K562 (cell line): ENCODE measurements around the gene DTNBP1. TPM values are rescaled to one million over a fixed set of nuclear protein-coding genes. Genes with fewer than 3 reads are reported as not detected.

ENCODE experiments used
- FOXK1 ChIP-seq: sonication (generic); formaldehyde crosslinking; IDR thresholded peaks from 2 replicates; pipeline ENCODE4 v1.8.0; 2022; ENCODE audit warnings: missing genetic modification reagents, mild to moderate bottlenecking, borderline replicate concordance
- TAF15 ChIP-seq: fragments of 200-400 bp; formaldehyde crosslinking; IDR thresholded peaks from 2 replicates; pipeline ENCODE4 v1.6.1; 2017; ENCODE audit warnings: mild to moderate bottlenecking, low read depth, low read length, moderate library complexity
- TAF7 ChIP-seq: fragments of 450-650 bp; IDR thresholded peaks from 2 replicates; pipeline ENCODE4 v1.6.1; 2016; ENCODE audit warnings: missing genetic modification characterization, missing compliant biosample characterization
- ZNF655 ChIP-seq: fragments of 250-450 bp; sonication (Bioruptor Pico); IDR thresholded peaks from 2 replicates; pipeline ENCODE4 v1.5.0; 2021
- polyA plus RNA-seq, 8 experiments: library from polyadenylated mRNA; depleted of rRNA in 4 of 8; stranded (reverse) in 5 of 8; unstranded in 3 of 8; fragments of >200 nt; fragmentation: Nextera tagmentation in 2 of 8; fragmentation: Illumina TruSeq in 1 of 8; extraction: Ambion mirVana in 2 of 8; extraction: Trizol in 1 of 8; gene quantifications; 2 replicates each; pipeline versions ENCODE4 v1.2.1 to v1.2.3, GENCODE V29; 2011 to 2014; ENCODE audit warnings: inconsistent platforms in 1 of 8, missing spikeins in 1 of 8
- total RNA-seq, 7 experiments: library from RNA; depleted of rRNA in 6 of 7; stranded (reverse); fragments of >200 nt in 6 of 7; fragmentation: Illumina TruSeq in 2 of 7; extraction: Trizol in 2 of 7; gene quantifications; 2 replicates each; pipeline versions ENCODE4 v1.2.1 to v1.2.3, GENCODE V29; 2011 to 2021; ENCODE audit warnings: low replicate concordance in 1 of 7
- TF ChIP-seq, protein P1 (sequence below): fragments of 450-650 bp; IDR thresholded peaks from 2 replicates; pipeline ENCODE4 v1.6.1; 2016; ENCODE audit warnings: low read depth
- TF ChIP-seq, protein P2 (sequence below), 3 experiments: fragments of 200-800 bp in 1 of 3; fragments of 250-450 bp in 1 of 3; fragments of 450-650 bp in 1 of 3; sonication (Bioruptor Pico) in 1 of 3; sonication (Bioruptor generic) in 1 of 3; formaldehyde crosslinking in 1 of 3; IDR thresholded peaks; 2 replicates each; pipeline versions ENCODE4 v1.6.1 to v1.8.0; 2016 to 2022; ENCODE audit warnings: mild to moderate bottlenecking in 2 of 3, missing genetic modification characterization in 2 of 3, missing compliant biosample characterization in 1 of 3, moderate library complexity in 1 of 3

The DTNBP1 gene
- total and polyA plus RNA-seq, 9 of the 15 experiments (the other 6 are each of a cell fraction or from before 2014, with no cell fraction given): 16.7 to 54.5 (median 21.4) TPM

DNA sequence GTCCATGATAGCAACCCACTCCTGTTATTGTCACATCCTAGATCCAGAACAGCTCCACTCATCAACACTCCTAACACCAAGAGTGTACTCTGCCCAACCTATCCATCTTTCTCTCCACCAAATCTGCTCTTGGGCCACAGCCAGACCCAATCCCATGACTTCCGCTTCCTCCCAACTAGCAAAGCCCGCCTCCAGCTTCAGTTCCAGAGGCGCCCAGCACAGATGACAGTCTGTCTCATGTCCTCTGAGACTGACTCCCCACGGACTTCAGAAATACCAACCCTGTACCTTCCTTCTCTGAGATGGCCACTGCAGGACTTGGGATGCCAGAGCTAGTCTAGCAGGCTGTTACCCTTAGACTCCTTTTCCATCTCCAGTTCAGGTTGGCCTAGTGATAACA is 48.6 kb downstream of the DTNBP1 start (continued):
- no peak for TF ChIP-seq FOXK1
- TF ChIP-seq ZNF655 (CRISPR knock-in tag): no peak
- TF ChIP-seq, protein P1, sequence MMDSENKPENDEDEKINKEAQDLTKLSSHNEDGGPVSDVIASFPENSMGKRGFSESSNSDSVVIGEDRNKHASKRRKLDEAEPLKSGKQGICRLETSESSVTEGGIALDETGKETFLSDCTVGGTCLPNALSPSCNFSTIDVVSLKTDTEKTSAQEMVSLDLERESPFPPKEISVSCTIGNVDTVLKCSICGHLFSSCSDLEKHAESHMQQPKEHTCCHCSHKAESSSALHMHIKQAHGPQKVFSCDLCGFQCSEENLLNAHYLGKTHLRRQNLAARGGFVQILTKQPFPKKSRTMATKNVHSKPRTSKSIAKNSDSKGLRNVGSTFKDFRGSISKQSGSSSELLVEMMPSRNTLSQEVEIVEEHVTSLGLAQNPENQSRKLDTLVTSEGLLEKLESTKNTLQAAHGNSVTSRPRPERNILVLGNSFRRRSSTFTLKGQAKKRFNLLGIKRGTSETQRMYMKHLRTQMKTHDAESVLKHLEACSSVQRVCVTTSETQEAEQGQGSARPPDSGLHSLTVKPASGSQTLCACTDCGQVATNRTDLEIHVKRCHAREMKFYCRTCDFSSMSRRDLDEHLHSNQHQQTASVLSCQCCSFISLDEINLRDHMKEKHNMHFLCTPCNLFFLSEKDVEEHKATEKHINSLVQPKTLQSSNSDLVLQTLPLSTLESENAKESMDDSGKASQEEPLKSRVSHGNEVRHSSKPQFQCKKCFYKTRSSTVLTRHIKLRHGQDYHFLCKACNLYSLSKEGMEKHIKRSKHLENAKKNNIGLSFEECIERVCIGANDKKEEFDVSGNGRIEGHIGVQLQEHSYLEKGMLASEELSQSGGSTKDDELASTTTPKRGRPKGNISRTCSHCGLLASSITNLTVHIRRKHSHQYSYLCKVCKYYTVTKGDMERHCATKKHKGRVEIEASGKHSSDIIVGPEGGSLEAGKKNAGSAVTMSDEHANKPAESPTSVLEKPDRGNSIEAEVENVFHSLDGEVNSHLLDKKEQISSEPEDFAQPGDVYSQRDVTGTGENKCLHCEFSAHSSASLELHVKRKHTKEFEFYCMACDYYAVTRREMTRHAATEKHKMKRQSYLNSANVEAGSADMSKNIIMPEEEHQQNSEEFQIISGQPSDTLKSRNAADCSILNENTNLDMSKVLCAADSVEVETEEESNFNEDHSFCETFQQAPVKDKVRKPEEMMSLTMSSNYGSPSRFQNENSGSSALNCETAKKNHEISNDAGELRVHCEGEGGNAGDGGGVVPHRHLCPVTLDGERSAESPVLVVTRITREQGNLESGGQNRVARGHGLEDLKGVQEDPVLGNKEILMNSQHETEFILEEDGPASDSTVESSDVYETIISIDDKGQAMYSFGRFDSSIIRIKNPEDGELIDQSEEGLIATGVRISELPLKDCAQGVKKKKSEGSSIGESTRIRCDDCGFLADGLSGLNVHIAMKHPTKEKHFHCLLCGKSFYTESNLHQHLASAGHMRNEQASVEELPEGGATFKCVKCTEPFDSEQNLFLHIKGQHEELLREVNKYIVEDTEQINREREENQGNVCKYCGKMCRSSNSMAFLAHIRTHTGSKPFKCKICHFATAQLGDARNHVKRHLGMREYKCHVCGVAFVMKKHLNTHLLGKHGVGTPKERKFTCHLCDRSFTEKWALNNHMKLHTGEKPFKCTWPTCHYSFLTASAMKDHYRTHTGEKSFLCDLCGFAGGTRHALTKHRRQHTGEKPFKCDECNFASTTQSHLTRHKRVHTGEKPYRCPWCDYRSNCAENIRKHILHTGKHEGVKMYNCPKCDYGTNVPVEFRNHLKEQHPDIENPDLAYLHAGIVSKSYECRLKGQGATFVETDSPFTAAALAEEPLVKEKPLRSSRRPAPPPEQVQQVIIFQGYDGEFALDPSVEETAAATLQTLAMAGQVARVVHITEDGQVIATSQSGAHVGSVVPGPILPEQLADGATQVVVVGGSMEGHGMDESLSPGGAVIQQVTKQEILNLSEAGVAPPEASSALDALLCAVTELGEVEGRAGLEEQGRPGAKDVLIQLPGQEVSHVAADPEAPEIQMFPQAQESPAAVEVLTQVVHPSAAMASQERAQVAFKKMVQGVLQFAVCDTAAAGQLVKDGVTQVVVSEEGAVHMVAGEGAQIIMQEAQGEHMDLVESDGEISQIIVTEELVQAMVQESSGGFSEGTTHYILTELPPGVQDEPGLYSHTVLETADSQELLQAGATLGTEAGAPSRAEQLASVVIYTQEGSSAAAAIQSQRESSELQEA: no peak
- no peak for TF ChIP-seq TAF15
- TF ChIP-seq TAF7 (tag): no peak
- TF ChIP-seq, protein P2, sequence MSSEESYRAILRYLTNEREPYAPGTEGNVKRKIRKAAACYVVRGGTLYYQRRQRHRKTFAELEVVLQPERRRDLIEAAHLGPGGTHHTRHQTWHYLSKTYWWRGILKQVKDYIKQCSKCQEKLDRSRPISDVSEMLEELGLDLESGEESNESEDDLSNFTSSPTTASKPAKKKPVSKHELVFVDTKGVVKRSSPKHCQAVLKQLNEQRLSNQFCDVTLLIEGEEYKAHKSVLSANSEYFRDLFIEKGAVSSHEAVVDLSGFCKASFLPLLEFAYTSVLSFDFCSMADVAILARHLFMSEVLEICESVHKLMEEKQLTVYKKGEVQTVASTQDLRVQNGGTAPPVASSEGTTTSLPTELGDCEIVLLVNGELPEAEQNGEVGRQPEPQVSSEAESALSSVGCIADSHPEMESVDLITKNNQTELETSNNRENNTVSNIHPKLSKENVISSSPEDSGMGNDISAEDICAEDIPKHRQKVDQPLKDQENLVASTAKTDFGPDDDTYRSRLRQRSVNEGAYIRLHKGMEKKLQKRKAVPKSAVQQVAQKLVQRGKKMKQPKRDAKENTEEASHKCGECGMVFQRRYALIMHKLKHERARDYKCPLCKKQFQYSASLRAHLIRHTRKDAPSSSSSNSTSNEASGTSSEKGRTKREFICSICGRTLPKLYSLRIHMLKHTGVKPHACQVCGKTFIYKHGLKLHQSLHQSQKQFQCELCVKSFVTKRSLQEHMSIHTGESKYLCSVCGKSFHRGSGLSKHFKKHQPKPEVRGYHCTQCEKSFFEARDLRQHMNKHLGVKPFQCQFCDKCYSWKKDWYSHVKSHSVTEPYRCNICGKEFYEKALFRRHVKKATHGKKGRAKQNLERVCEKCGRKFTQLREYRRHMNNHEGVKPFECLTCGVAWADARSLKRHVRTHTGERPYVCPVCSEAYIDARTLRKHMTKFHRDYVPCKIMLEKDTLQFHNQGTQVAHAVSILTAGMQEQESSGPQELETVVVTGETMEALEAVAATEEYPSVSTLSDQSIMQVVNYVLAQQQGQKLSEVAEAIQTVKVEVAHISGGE (CRISPR knock-in tag; IDR thresholded peaks at IDR 0.05): no peak
